DMS53 treated with DMSO at 0.1 percent for 48 hours (cell line): Measurements from ENCODE around the gene GYPC.
"Not testable (repeated sequence)": the region's sequence is repeated elsewhere in the genome, so short reads cannot be mapped to it uniquely, and the experiment has no call there.

Experiments used
- DNase-seq: peaks from one replicate; lab custom pipeline; 2025; ENCODE audit not compliant: unreplicated experiment; lab: John Stamatoyannopoulos, UW

The GYPC gene

GRCh38 chr2:126655500-126656430, at the start of gene GYPC:
Gene GYPC (plus strand): TSS chr2:126656158. CDS start chr2:126656264, 106 bp downstream.
- no peak for DNase-seq

- DNase-seq: no peak
Observed at GRCh38 chr2:126614524-126615227, 41.3 kb upstream of the GYPC start.

- no peak for DNase-seq
Observed at GRCh38 chr2:126616606-126617069, 39.3 kb upstream of the GYPC start.

- DNase-seq: no peak
Observed at GRCh38 chr2:126620302-126620701, 35.7 kb upstream of the GYPC start.

- DNase-seq: no peak
Observed at GRCh38 chr2:126623000-126623399, 33.0 kb upstream of the GYPC start.

- DNase-seq: no peak
Observed at GRCh38 chr2:126627643-126628042, 28.3 kb upstream of the GYPC start.

- DNase-seq: peak; percentile 50
Observed at GRCh38 chr2:126634273-126634861, 21.6 kb upstream of the GYPC start.

GRCh38 chr2:126635281-126635680, 20.7 kb upstream of the GYPC start:
- DNase-seq: no peak

- DNase-seq: no peak
Observed at GRCh38 chr2:126635736-126636135, 20.2 kb upstream of the GYPC start.

- no peak for DNase-seq
Observed at GRCh38 chr2:126637386-126637785, 18.6 kb upstream of the GYPC start.

- no peak for DNase-seq
Observed at GRCh38 chr2:126638746-126639145, 17.2 kb upstream of the GYPC start.

GRCh38 chr2:126639276-126639675, 16.7 kb upstream of the GYPC start:
- no peak for DNase-seq

- not testable (repeated sequence) for DNase-seq
Observed at GRCh38 chr2:126641294-126641693, 14.7 kb upstream of the GYPC start.

GRCh38 chr2:126642031-126642430, 13.9 kb upstream of the GYPC start:
- no peak for DNase-seq

- no peak for DNase-seq
Observed at GRCh38 chr2:126643431-126643830, 12.5 kb upstream of the GYPC start.

GRCh38 chr2:126643972-126644371, 12.0 kb upstream of the GYPC start:
- no peak for DNase-seq

- DNase-seq: no peak
Observed at GRCh38 chr2:126644630-126645191, 11.2 kb upstream of the GYPC start.

- DNase-seq: no peak
Observed at GRCh38 chr2:126645211-126645618, 10.7 kb upstream of the GYPC start.

- no peak for DNase-seq
Observed at GRCh38 chr2:126646026-126646425, 9.9 kb upstream of the GYPC start.

- not testable (repeated sequence) for DNase-seq
Observed at GRCh38 chr2:126647714-126648344, 8.1 kb upstream of the GYPC start.

- DNase-seq: not testable (repeated sequence)
Observed at GRCh38 chr2:126648345-126648786, 7.6 kb upstream of the GYPC start.
